ENCODE data around the gene GPR107.

GRCh38 chr9:130145658-130146057 lies 92.0 kb downstream of the GPR107 start:
- TF ChIP-seq CTCF (IDR thresholded peaks at IDR 0.05) (no peak), POLR2A (IDR thresholded peaks at IDR 0.05) (no peak)

All from esophagus squamous epithelium (tissue), 4 donors.